Ovary (tissue), 9 donors: Measurements from ENCODE around the gene SLC28A3. TPM values are rescaled to one million over a fixed set of nuclear protein-coding genes. Genes with fewer than 3 reads are reported as not detected.

Experiments used
- DNase-seq, 5 donors: peaks; one replicate each; pipeline ENCODE4 v3.0.0-alpha.2; 2019 to 2020
- H3K27ac ChIP-seq, 2 donors: fragments of 200-600 bp; one replicate each; pipeline versions ENCODE4 v1.5.1 to v1.8.0; 2019 to 2022
- H3K27me3 ChIP-seq: fragments of 200-600 bp; one replicate; pipeline ENCODE4 v1.8.0; 2022
- H3K36me3 ChIP-seq: fragments of 200-600 bp; sonication (generic); one replicate; pipeline ENCODE4 v1.5.1; 2019
- H3K4me1 ChIP-seq: one replicate; pipeline ENCODE4 v1.8.1; 2013; ENCODE audit warnings: mild to moderate bottlenecking, moderate library complexity; ENCODE audit not compliant: insufficient read depth
- H3K4me3 ChIP-seq: fragments of 200-600 bp; sonication (generic); one replicate; pipeline ENCODE4 v1.5.1; 2017
- H3K9me3 ChIP-seq, 2 donors: fragments of 200-600 bp in 1 of 2; sonication (generic) in 1 of 2; one replicate each; pipeline versions ENCODE4 v1.5.1 to v1.8.1; 2013 to 2019; ENCODE audit warnings: mild to moderate bottlenecking in 1 of 2, moderate library complexity in 1 of 2
- EP300 ChIP-seq: sonication (generic); formaldehyde crosslinking; IDR thresholded peaks from one replicate; pipeline ENCODE4 v1.6.1; 2017; ENCODE audit warnings: antibody characterized with exemption
- POLR2A ChIP-seq: fragments of 450-650 bp; IDR thresholded peaks from one replicate; pipeline ENCODE4 v1.6.1; 2017; ENCODE audit warnings: antibody characterized with exemption, mild to moderate bottlenecking, moderate library complexity
- WGBS, 3 donors: extraction: QIAGEN DNeasy Blood & Tissue Kit in 1 of 3; methylation state at CpG; one replicate each; pipeline versions ENCODE4 v1.1.5 to v1.1.7; 2013 to 2017; 5-methylcytosine and 5-hydroxymethylcytosine counted together
- intact Hi-C, 4 donors: fragments of 100-400 bp; cut with DNase I; formaldehyde crosslinking; loops; one replicate each; pipeline versions ENCODE4 v1.11.0 to v1.15.1; 2022 to 2023
- polyA plus RNA-seq, 2 donors: library from polyadenylated mRNA; stranded (reverse); fragments of 200-250 nt in 1 of 2; fragments of 350-450 nt in 1 of 2; fragmentation: Illumina TruSeq in 1 of 2; extraction: RNeasy Lipid Tissue Mini Kit (QIAGEN cat#74804) in 1 of 2; gene quantifications; one replicate each; pipeline ENCODE4 v1.2.3, GENCODE V29; 2013 to 2014
- total RNA-seq, 7 donors: library from RNA; depleted of rRNA in 2 of 7; stranded (reverse); fragments of >200 nt in 2 of 7; fragmentation: NEBNext Ultra II Directional in 3 of 7; extraction: Animal tissue kit (Norgen Biotek cat#: 25700) in 3 of 7; gene quantifications; one replicate each; pipeline versions ENCODE4 v1.1.0 to v1.2.4, GENCODE V29; 2016 to 2023
- TF ChIP-seq, protein P1 (sequence below), 3 donors: fragments of 450-650 bp in 2 of 3; fragments of 200-600 bp in 1 of 3; IDR thresholded peaks; one replicate each; pipeline versions ENCODE4 v1.5.1 to v1.8.0; 2016 to 2022; ENCODE audit warnings: antibody characterized with exemption in 3 of 3, mild to moderate bottlenecking in 1 of 3
- donor health status: DM: no; HTN: no; CAD: no; lungs with moderate emphysema.
- donor health status: DM: no; HTN: no; CAD: no.
- donor health status: Bipolar disorder and iron deficiency.
- donor health status: DM: yes; HTN: yes; CAD: no.
- donor health status: DM: no; HTN: no; CAD: no.
- donor health status: DM: yes; HTN: yes; CAD: no.

Gene SLC28A3
- total and polyA plus RNA-seq, 9 donors, result 0.08 to 9.0 (median 0.59) TPM; not detected in 1

DNA sequence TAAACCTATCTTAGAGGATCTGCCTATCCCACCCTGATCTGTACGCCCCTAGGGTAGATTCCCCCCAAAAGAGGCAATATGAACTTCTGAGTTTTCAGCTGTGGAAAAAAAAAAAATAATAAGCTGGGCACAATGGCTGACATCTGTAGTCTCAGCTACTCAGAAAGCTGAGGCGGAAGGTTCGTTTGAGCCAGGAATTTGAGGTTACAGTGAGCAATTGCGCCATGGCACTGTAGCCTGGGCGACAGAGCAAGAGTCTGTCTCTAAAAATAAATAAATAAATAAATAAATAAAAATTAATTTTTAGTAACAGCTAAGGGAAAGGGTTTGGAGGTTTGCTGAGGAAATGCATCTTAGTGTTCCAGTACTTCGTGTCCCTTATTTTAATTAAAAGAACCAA lies 21.1 kb upstream of the SLC28A3 start:
- WGBS, 3 donors, result 83 to 85% (median 84%) methylated on average over 6 of the region's 6 CpGs

DNA sequence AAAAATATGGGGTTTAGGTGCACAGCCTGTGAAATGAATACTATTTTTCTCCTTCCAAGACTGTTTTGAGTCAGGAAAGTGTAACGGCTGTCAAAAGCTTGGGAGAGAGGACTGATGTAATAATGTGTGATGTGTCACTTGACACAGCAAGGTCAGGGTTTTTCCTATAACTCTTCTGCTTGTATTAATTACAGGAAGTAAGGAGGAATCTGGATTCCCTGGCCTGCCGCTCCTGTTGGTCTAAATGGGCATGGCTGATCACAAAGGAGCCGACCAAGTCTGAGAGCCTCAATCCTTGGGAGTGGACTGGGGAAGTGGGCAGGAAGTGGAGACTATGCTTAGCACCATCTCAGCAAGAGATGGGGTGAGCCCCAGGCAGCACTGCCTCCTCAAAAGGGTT lies 16.7 kb upstream of the SLC28A3 start:
- H3K27me3 ChIP-seq, result no peaks in the 10 kb centered on the region
- H3K9me3 ChIP-seq, result no peaks in the 10 kb centered on the region
- H3K4me3 ChIP-seq, result no peak overlapping the region
- H3K4me1 ChIP-seq, result no peaks in the 10 kb centered on the region
- intact Hi-C loops, result no loop called here
- DNase-seq, result no peak
- WGBS, 3 donors, result 74 to 83% (median 78%) methylated on average over 3 of the region's 3 CpGs
- H3K27ac ChIP-seq, result no peak overlapping the region
- TF ChIP-seq EP300 (no peak), POLR2A (no peak)
- TF ChIP-seq, protein P1, sequence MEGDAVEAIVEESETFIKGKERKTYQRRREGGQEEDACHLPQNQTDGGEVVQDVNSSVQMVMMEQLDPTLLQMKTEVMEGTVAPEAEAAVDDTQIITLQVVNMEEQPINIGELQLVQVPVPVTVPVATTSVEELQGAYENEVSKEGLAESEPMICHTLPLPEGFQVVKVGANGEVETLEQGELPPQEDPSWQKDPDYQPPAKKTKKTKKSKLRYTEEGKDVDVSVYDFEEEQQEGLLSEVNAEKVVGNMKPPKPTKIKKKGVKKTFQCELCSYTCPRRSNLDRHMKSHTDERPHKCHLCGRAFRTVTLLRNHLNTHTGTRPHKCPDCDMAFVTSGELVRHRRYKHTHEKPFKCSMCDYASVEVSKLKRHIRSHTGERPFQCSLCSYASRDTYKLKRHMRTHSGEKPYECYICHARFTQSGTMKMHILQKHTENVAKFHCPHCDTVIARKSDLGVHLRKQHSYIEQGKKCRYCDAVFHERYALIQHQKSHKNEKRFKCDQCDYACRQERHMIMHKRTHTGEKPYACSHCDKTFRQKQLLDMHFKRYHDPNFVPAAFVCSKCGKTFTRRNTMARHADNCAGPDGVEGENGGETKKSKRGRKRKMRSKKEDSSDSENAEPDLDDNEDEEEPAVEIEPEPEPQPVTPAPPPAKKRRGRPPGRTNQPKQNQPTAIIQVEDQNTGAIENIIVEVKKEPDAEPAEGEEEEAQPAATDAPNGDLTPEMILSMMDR (IDR thresholded peaks at IDR 0.05), result no peak
- no peaks in the 10 kb centered on the region for H3K36me3 ChIP-seq

More for the DNA sequence above, 21.1 kb upstream of the SLC28A3 start:
- DNase-seq, result no peak
- H3K4me1 ChIP-seq, result no peaks in the 10 kb centered on the region
- TF ChIP-seq POLR2A (no peak), EP300 (no peak)
- TF ChIP-seq, protein P1 (IDR thresholded peaks at IDR 0.05), result no peak
- no peaks in the 10 kb centered on the region for H3K27me3 ChIP-seq
- no peak overlapping the region for H3K4me3 ChIP-seq
- H3K27ac ChIP-seq, result no peak overlapping the region
- H3K36me3 ChIP-seq, result no peaks in the 10 kb centered on the region
- no peaks in the 10 kb centered on the region for H3K9me3 ChIP-seq
- intact Hi-C loops, result loop anchor here in 1 of 4 donors (10.0 kb wide), 1 partner anchor 57 kb away; no protein-coding TSS in a partner anchor

- no peaks in the 10 kb centered on the region for H3K9me3 ChIP-seq
- H3K27ac ChIP-seq, result no peak overlapping the region
- 89 to 91% (median 91%) methylated on average over 1 of the region's 1 CpG for WGBS, 3 donors
- DNase-seq, result no peak
- H3K4me1 ChIP-seq, result no peaks in the 10 kb centered on the region
- no peak overlapping the region for H3K4me3 ChIP-seq
- no peaks in the 10 kb centered on the region for H3K36me3 ChIP-seq
- intact Hi-C loops, result no loop called here
- no peak for TF ChIP-seq EP300
- no peak for TF ChIP-seq POLR2A
- TF ChIP-seq, protein P1 (IDR thresholded peaks at IDR 0.05), result no peak
- no peaks in the 10 kb centered on the region for H3K27me3 ChIP-seq
These were observed 13.5 kb upstream of the SLC28A3 start for GRCh38 chr9:84354035-84354434.

DNA sequence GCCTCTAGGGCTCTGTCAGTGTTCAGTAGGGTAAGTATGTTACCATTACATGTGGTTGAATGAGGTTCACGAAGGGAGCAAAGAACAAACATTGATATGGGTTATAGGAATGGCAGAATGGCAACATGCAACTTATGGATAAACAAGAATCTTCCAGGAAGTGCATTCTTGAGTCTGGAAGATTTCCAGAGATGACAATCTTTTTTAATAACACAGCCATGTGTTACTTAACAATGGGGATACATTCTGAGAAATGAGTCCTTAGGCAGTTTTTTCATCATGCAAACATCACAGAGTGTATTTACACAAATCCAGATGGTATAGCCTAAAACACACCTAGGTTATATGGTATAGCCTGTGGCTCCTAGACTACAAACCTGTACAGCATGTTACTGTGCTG lies 9.1 kb upstream of the SLC28A3 start:
- no peak for TF ChIP-seq POLR2A
- TF ChIP-seq, protein P1 (IDR thresholded peaks at IDR 0.05), result no peak
- no peak for TF ChIP-seq EP300
- no peaks in the 10 kb centered on the region for H3K4me1 ChIP-seq
- WGBS, 3 donors, result 38 to 95% (median 94%) methylated on average over 1 of the region's 1 CpG

More for the DNA sequence above, 9.1 kb upstream of the SLC28A3 start:
- Histone ChIP-seq H3K36me3 (no peaks in the 10 kb centered on the region), H3K9me3 (no peaks in the 10 kb centered on the region), H3K27ac (no peak overlapping the region), H3K27me3 (no peaks in the 10 kb centered on the region), H3K4me3 (no peak overlapping the region)
- intact Hi-C loops, result no loop called here
- DNase-seq, result no peak
